Measurements from ENCODE around the gene CCDC185.
A peak's percentile ranks its signal among the peaks of the same experiment; 100 is the strongest.

The CCDC185 gene

DNA sequence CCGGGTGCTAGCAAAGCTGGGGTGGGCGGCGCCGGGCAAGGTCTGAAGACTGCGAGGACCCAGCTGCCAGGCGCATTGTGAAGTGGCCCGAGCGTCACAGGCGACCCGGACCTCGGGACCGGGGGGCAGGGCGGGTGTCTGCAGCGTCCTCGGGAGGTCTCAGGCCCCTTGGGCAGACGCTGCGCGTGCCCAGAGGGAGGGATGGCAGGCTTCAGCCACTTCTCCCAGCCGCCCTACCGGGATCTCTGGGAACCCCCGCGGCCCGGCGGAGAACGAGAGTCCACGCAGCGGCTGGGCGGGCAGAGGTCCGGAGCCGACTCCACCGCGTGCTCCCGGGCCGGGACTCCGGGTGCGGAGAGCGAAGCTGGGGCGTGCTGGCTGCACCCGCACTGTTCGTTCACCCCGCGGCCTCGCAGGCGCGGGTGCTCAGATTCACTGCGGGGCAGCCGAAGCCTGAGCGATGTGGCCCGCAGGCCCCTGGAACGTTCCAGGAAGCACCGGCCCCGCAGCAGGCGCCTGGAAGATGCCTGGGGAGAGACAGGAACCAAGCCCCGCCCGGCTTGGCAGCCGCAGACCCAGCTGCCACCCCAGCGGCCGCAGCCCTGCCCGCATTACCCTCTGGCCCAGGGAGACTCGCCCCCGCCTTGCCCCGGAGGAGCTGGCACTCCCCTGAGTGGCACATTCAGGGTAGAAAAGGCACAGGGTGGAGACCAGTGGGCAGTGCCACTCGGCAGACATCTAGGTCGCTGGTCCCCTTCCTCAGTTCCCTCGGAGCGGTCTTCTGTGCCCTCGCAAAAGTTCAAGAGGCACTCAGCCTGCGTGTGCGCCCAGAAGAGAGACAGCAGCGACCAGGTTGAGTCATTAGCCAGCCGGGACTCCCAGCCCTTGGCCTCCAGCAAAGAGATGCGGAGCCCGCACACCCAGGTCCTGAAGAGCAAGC is at the start of gene CCDC185:
CCDC185 (plus strand) TSS at position 141 of the 940 bp plus-strand sequence; CDS start at position 202, 61 bp downstream.
- no peak for DNase-seq (ENCODE audit: low spot score)

DNA sequence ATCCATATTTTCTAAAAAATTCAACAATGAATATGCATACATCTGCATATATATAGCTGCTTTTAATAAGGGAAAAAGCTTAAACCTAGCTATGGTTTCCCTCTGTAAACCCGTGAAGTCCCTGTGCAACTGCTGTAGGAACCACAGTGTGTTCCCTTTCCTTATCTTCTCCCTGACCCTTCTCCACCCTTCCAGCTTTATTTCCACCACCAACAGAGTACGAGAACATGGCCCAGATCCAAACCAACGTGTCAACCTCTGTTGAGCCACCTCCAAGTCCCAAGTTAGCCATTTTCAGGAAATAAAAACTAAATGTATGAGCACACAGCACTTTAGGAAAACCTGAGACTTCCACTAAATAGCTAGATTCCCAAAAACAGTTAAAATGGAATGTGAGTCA is 49.5 kb upstream of the CCDC185 start:
- no peak for DNase-seq (ENCODE audit: low spot score)

- no peak for DNase-seq (ENCODE audit: low spot score)
Observed at GRCh38 chr1:223344491-223344890, 48.7 kb upstream of the CCDC185 start.

DNA sequence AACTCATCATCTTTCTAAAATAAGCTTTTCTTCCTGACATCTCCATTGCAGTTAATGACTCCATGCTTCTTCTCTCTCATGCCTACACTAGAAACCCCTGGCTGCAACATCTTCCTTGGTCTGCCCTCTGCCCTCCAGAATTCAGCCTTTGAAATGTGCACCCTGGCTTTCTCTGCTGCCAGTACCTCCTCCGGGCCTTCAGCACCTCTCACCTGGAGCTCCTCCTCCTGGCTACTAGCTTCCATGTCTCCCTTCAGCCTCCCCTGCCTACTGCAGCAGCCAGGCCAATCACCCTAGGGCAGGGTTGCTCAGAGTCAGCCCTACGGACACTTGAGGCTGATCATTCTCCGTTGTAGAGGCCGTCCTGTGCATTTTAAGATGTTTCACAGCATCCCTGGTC is 47.5 kb upstream of the CCDC185 start:
- no peak for DNase-seq (ENCODE audit: low spot score)

GRCh38 chr1:223346311-223346710 is 46.9 kb upstream of the CCDC185 start:
- no peak for DNase-seq (ENCODE audit: low spot score)

DNA sequence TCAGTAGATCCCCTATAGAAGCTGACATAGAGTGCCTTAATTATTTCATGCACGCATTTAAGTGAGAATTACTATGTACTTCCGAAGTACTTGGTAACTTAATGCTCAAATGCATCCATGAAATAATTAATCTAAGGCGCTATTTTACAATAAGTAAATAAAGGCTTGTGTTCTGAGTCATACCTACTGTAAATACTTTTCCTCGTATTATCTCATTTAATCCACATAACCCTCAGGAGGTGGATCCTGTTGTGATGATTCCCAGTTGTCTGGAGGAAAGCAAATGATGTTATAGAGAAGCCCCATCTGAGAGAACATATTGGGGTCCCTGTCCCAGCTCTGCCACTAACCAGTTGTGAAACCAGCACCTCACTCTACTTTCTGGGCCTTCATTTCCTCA is 45.6 kb upstream of the CCDC185 start:
- no peak for DNase-seq (ENCODE audit: low spot score)

- DNase-seq (ENCODE audit: low spot score), result no peak
Observed at GRCh38 chr1:223348439-223348838, 44.8 kb upstream of the CCDC185 start.

DNA sequence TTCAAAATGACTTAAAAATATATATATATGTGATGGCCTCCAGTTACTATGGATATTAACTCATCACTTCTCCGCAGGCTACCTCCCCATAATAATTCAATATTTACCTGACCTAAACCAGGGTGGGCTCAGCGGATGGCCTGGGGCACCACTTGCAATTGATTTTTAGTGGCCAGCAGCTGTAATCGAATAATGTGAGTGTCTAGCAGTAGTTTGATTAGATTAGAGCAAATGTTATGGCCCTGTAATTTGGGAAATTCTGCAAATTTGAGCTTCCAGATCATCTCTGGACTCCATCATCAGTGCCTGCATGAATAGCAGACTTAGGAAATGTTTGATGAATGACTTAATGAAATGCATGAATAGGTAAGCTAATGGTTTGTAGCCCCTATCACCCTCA is 44.0 kb upstream of the CCDC185 start:
- no peak for DNase-seq (ENCODE audit: low spot score)

GRCh38 chr1:223350361-223350908 is 42.8 kb upstream of the CCDC185 start:
- DNase-seq (ENCODE audit: low spot score), result no peak

- no peak for DNase-seq (ENCODE audit: low spot score)
Observed at GRCh38 chr1:223352944-223353343, 40.3 kb upstream of the CCDC185 start.

DNA sequence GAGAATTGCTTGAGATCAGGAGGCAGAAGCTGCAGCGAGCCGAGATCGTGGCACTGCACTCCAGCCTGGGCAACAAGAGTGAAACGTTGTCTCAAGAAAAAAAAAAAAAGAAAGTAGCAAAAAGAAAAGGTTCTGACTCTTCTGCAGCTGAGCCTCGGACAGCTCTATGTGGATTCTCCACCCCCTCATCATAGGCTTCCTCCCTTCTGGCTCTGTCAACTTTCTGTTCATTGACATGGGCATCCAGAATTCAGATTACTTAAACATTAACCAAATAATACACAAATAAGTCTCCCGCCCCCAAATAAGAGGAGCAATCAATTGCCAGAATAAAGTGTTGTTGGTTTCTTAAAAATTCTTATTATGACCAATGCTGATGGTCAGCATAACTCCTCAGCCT is 39.3 kb upstream of the CCDC185 start:
- no peak for DNase-seq (ENCODE audit: low spot score)

GRCh38 chr1:223355699-223356098 is 37.5 kb upstream of the CCDC185 start:
- no peak for DNase-seq (ENCODE audit: low spot score)

GRCh38 chr1:223358826-223359225 is 34.4 kb upstream of the CCDC185 start:
- DNase-seq (ENCODE audit: low spot score), result no peak

DNA sequence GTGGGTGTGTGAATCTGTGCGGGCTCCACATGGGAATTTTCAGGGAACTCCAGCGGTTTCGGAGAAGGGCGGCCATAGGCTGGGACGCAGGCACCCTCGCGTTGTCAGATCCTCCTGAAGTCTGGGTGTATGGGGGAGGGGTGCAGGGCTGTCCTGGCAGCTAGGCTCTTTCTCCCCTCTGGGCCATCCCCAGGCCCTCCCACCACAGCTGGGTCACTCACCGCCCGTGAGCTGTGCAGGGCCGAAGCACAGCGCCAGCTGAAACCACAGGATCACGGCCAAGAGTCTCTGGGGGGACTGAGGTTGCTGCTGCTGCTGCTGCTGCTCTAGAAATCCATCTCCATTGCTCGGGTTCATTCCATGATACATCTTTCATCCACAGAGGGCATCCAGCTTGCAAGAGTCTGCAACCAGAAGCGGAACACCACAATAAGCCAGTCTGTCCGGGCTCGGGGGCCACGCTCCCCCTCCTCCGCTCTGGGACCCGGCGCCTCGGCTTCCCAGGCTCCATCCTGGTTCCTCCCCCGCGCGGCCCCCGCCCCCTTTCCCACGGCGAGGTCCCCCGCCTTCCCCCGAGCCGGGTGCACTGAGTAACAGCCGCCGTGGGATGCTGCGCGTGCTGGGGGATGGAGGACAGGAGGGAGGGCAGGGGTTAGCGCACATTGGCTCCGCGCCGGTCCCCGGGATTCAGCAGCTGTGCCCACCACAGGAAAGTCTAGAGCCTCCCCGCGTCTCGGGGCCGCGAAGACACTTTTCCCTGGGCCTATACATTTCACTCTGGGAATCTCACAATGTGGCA is 30.0 kb upstream of the CCDC185 start:
- peak; percentile 15 for DNase-seq (ENCODE audit: low spot score)

DNA sequence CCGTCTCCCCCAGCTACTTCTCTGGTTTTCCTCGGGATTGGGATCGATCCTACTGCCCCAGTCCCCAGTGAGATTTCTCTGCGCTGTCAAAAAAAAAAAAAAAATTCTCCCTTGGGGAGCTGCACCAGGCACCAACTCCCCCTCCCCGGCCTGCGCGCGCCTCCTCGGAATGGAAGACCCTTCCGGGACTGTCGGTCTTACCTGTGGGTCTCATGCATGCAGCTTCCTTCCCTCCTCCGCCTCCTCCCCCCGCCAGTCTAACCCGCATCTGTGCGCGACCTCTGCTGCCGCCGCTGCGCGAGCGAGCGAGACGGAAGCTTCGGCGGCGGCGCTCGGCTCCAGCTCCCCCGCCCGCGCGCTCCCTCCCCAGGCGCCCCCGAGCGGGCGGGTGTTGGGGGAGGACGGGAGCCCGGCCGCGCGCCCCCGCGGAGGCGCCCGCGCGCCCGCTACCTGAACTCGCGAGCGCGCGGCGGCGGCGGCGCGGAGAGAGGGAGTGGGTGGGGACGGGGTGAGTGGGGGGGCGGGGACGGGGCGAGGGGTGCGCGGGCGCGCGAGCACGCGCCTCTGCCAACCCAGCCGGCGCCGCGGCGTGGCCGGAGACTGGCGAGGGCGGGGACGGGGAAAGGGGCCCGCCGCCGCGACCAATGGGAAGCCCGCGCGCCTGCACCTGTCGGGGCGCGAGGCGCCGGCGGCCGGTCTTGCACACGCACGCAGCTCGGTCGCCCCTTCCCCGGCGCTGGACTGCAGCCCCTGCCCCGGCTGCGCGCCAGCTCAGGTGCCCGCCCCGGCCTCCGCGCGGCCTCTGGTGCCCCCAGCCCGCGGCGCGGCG is 29.1 kb upstream of the CCDC185 start, which contains the start of gene SUSD4:
SUSD4 (minus strand) TSS at position 321 of the 829 bp plus-strand sequence. CDS start 751 bp downstream, outside the sequence.
- DNase-seq (ENCODE audit: low spot score), result peak; percentile 75

DNA sequence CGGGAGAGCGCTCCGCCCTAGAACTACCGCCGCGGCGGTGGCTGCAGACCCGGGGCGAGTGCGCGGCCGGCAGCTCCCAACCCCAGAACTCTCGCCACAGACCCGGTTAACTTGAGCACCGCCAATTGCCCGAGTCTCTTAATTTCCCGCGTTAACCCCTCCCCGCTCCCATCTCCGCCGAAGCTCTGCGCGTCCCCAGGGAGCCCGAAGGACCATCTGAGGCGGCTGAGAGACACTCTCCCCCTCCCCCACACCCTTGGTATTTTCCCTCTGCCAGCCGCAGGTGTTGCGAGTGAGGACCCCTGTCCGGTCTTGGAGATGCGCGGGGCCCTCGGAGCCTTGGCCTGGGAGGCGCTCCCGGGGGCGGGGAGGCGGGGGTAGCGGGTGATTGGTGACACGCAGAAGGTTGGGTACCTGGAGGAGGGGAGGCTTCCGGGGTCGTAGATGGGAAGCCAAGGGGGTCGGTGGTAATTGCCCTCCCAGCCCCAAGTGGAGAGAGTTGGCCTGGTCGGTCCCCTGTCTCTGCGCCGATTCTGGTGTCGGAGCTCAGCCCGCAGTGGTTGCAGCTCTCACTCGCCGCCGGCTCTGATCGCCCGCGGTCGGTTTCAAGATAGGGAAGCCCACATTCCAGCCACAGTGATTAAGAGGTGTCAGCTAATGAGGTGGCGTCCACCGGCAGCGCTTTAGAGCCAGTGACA is 28.4 kb upstream of the CCDC185 start:
- peak; percentile 21 for DNase-seq (ENCODE audit: low spot score)

DNA sequence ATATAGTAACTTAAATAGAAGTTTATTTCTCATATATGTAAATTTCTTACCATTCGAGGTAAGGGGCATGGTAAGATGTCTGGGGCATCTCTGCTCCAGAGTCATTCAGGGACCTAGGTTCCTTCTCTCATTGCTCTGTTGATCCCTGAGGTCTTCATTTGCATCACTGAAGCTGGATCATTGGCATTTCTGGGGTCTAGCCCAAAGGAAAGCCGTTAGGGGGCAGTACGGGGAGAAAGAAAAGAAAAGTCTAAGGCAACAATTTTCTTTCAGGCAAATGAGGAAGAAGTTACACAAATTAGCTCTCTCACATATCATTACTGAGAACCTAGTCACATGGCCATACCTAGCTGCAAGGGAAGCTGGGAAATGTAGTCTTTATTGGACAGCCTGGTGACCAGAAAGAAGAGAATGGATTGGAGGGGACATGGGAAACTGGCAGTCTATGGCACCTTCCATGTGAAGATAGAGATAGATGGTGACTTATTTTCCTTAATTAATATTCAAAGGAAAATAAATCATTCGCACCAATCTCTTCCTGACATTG is 19.1 kb upstream of the CCDC185 start:
- no peak for DNase-seq (ENCODE audit: low spot score)

DNA sequence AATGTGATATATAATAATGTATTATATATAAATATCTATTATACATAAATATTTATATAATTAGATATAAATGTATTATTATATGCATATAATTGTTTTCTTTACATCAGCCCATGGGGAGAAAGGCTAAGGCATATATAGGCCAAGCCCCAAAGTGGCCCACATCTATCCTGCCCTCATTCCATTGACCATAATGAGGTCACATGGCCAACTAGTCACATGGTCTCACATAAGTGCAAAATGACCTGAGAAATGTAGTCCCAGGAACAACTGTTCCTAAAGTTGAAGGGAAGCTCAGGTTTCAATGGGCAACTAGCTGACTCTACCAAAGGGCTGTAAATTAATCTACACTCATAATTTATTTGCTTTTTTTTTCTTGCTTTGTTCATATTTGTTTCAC is 14.5 kb upstream of the CCDC185 start:
- DNase-seq (ENCODE audit: low spot score), result no peak

GRCh38 chr1:223386013-223386412 is 7.2 kb upstream of the CCDC185 start:
- DNase-seq (ENCODE audit: low spot score), result no peak

- no peak for DNase-seq (ENCODE audit: low spot score)
Observed at GRCh38 chr1:223390618-223391017, 2.6 kb upstream of the CCDC185 start.

GRCh38 chr1:223394242-223394641 is 1.0 kb downstream of the CCDC185 start:
- DNase-seq (ENCODE audit: low spot score), result no peak
